Body of pancreas (tissue), 4 donors: ENCODE results near the gene GTF3C2. TPM values are rescaled to one million over a fixed set of nuclear protein-coding genes. Genes with fewer than 3 reads are reported as not detected.

Experiments
- ATAC-seq: fragments of 150-250 bp; one replicate; pipeline ENCODE4 v1.9.1; 2016
- DNase-seq, 4 donors: peaks; one replicate each; pipeline ENCODE4 v3.0.0-alpha.2; 2019
- H3K27ac ChIP-seq, 4 donors: fragments of 200-600 bp; sonication (generic); 1 replicate in 3 of 4; 2 replicates in 1 of 4; pipeline versions ENCODE4 v1.5.1 to v1.6.1; 2016 to 2019; ENCODE audit warnings: mild to moderate bottlenecking in 1 of 4, mixed read lengths in 1 of 4, moderate library complexity in 1 of 4
- H3K27me3 ChIP-seq, 2 donors: fragments of 200-600 bp; sonication (generic); one replicate each; pipeline ENCODE4 v1.6.0; 2016; ENCODE audit warnings: mild to moderate bottlenecking in 1 of 2
- H3K36me3 ChIP-seq, 2 donors: fragments of 200-600 bp; sonication (generic); replicated peaks in 1 of 2; 2 replicates each; pipeline ENCODE4 v1.5.1; 2016; ENCODE audit warnings: low read depth in 2 of 2; ENCODE audit not compliant: insufficient read depth in 1 of 2
- H3K4me1 ChIP-seq: fragments of 200-600 bp; sonication (generic); one replicate; pipeline ENCODE4 v1.6.0; 2016
- H3K4me3 ChIP-seq, 2 donors: fragments of 200-600 bp; sonication (generic); 1 replicate in 1 of 2; 2 replicates in 1 of 2; pipeline ENCODE4 v1.5.1; 2016 to 2019
- H3K9me3 ChIP-seq, 3 donors: fragments of 200-600 bp; sonication (generic); 1 replicate in 2 of 3; 2 replicates in 1 of 3; pipeline ENCODE4 v1.5.1; 2016
- CTCF ChIP-seq, 7 experiments: fragments of 450-650 bp in 4 of 7; fragments of 200-600 bp in 3 of 7; sonication (generic) in 3 of 7; IDR thresholded peaks; one replicate each; pipeline ENCODE4 v1.5.1; 2016 to 2019; ENCODE audit warnings: antibody characterized with exemption in 7 of 7
- POLR2A ChIP-seq, 3 donors: fragments of 450-650 bp; IDR thresholded peaks; one replicate each; pipeline ENCODE4 v1.6.1; 2016; ENCODE audit warnings: antibody characterized with exemption in 3 of 3, mild to moderate bottlenecking in 2 of 3
- WGBS, 2 donors: methylation state at CpG; one replicate each; pipeline ENCODE4 v1.1.5; 2017; 5-methylcytosine and 5-hydroxymethylcytosine counted together
- intact Hi-C: fragments of 100-400 bp; cut with DNase I; formaldehyde crosslinking; loops from one replicate; pipeline ENCODE4 v1.15.1; 2023
- total RNA-seq, 2 donors: library from RNA; depleted of rRNA; stranded (reverse); fragments of >200 nt; gene quantifications; one replicate each; pipeline ENCODE4 v1.1.0, GENCODE V29; 2016

The GTF3C2 gene
- total RNA-seq, 2 donors from 2014 or later = 26.2 to 73.2 TPM

GRCh38 chr2:27288610-27289009, 68.0 kb downstream of the GTF3C2 start:
- Histone ChIP-seq H3K27me3 (no peaks in the 10 kb centered on the region), H3K9me3 (no peaks in the 10 kb centered on the region)
- TF ChIP-seq POLR2A (IDR thresholded peaks at IDR 0.05) = no peak

GRCh38 chr2:27285481-27285880, 71.1 kb downstream of the GTF3C2 start:
- H3K36me3 ChIP-seq = no peaks in the 10 kb centered on the region
- TF ChIP-seq POLR2A (IDR thresholded peaks at IDR 0.05) (no peak), CTCF (IDR thresholded peaks at IDR 0.05) (no peak)
- intact Hi-C loops = no loop called here
- 47 to 60% methylated on average over 6 of the region's 6 CpGs for WGBS, 2 donors
- H3K4me3 ChIP-seq = no peak overlapping the region
- H3K27me3 ChIP-seq = no peaks in the 10 kb centered on the region
- ATAC-seq (no peak), DNase-seq (no peak)
- H3K9me3 ChIP-seq = no peaks in the 10 kb centered on the region
- H3K4me1 ChIP-seq = no peaks in the 10 kb centered on the region
- no peak overlapping the region for H3K27ac ChIP-seq

More at GRCh38 chr2:27288610-27289009, 68.0 kb downstream of the GTF3C2 start:
- Histone ChIP-seq H3K4me3 (no peak overlapping the region), H3K27ac (no peak overlapping the region), H3K4me1 (peaks cover 8% of the 10 kb centered on the region), H3K36me3 (no peaks in the 10 kb centered on the region)
- ATAC-seq = no peak
- intact Hi-C loops = no loop called here
- 33 to 42% methylated on average over 3 of the region's 3 CpGs for WGBS, 2 donors
- no peak for DNase-seq

- H3K27ac ChIP-seq = no peak overlapping the region
- ATAC-seq = no peak
- WGBS, 2 donors = 76 to 91% methylated on average over 1 of the region's 1 CpG
- intact Hi-C loops = loop anchor here (5.0 kb wide), 1 partner anchor 183 kb away; no protein-coding TSS in a partner anchor
- no peak for DNase-seq
- no peaks in the 10 kb centered on the region for H3K36me3 ChIP-seq
- H3K4me1 ChIP-seq = no peaks in the 10 kb centered on the region
- H3K4me3 ChIP-seq = no peak overlapping the region
- no peaks in the 10 kb centered on the region for H3K9me3 ChIP-seq
- peaks cover 0 to 4% of the 10 kb centered on the region in 2 donors for H3K27me3 ChIP-seq
- TF ChIP-seq CTCF (IDR thresholded peaks at IDR 0.05) (no peak), POLR2A (IDR thresholded peaks at IDR 0.05) (no peak)
These were observed 71.6 kb downstream of the GTF3C2 start for GRCh38 chr2:27284996-27285395.

- Histone ChIP-seq H3K4me3 (no peak overlapping the region), H3K4me1 (no peaks in the 10 kb centered on the region), H3K27ac (no peak overlapping the region), H3K27me3 (peaks cover 0 to 4% of the 10 kb centered on the region in 2 donors), H3K36me3 (no peaks in the 10 kb centered on the region), H3K9me3 (no peaks in the 10 kb centered on the region)
- TF ChIP-seq POLR2A (IDR thresholded peaks at IDR 0.05) = no peak
- no peak for TF ChIP-seq CTCF (IDR thresholded peaks at IDR 0.05)
- DNase-seq = no peak
- intact Hi-C loops = loop anchor here (5.0 kb wide), 1 partner anchor 181 kb away; no protein-coding TSS in a partner anchor
- ATAC-seq = no peak
- WGBS, 2 donors = 20 to 27% methylated on average over 5 of the region's 5 CpGs
These were observed 73.7 kb downstream of the GTF3C2 start for GRCh38 chr2:27282892-27283291.

GRCh38 chr2:27281855-27282559, 74.6 kb downstream of the GTF3C2 start, which contains the start of gene TRIM54:
Gene TRIM54, plus strand, starts transcription at chr2:27282429. Its CDS starts 303 bp downstream, at chr2:27282732.
- H3K27me3 ChIP-seq = peaks cover 0 to 4% of the 10 kb centered on the region in 2 donors
- H3K4me3 ChIP-seq = no peak within 1 kb of the TSS
- ATAC-seq = no peak
- 54 to 68% methylated on average over 3 to 5 of the region's 5 CpGs for WGBS, 2 donors
- H3K9me3 ChIP-seq = no peaks in the 10 kb centered on the region
- intact Hi-C loops = loop anchor here (5.0 kb wide), 1 partner anchor 180 kb away; no protein-coding TSS in a partner anchor
- H3K36me3 ChIP-seq = no peaks in the 10 kb centered on the region
- TF ChIP-seq CTCF (IDR thresholded peaks at IDR 0.05) (no peak), POLR2A (IDR thresholded peaks at IDR 0.05) (no peak)
- no peaks in the 10 kb centered on the region for H3K4me1 ChIP-seq
- no peak for DNase-seq
- no peak within 1 kb of the TSS for H3K27ac ChIP-seq
